Measurements from ENCODE around the gene IGSF9. TPM values are rescaled to one million over a fixed set of nuclear protein-coding genes. Genes with fewer than 3 reads are reported as not detected.

The IGSF9 gene
- total and polyA plus RNA-seq, 4 donors, result 0.14 to 21.3 (median 16.1) TPM

DNA sequence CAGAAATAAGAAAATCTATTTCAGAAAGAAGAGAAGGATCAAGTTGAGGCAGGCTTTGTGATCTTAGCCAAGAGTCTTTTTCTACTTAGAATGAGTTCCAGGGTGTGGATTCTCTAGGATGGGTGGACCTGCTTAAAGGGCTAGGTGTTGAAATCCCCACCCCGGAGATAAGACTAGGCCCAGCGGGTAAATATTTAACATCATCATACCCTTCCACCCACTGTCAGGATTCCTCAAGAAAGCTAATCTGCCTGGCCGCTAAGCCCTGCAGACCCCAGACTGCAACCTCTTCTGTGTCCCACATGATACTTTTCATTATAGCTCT is 5.8 kb downstream of the IGSF9 start:
- DNase-seq (ENCODE audit: low spot score), result no peak
- TF ChIP-seq, protein P1, sequence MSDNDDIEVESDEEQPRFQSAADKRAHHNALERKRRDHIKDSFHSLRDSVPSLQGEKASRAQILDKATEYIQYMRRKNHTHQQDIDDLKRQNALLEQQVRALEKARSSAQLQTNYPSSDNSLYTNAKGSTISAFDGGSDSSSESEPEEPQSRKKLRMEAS (IDR thresholded peaks at IDR 0.05), result no peak
- TF ChIP-seq RAD21 (IDR thresholded peaks at IDR 0.05), result no peak
- no peak for TF ChIP-seq TAF1 (conservative IDR thresholded peaks at IDR 0.05)
- no peak for TF ChIP-seq FOXA2 (IDR thresholded peaks at IDR 0.05)
- TF ChIP-seq, protein P2, sequence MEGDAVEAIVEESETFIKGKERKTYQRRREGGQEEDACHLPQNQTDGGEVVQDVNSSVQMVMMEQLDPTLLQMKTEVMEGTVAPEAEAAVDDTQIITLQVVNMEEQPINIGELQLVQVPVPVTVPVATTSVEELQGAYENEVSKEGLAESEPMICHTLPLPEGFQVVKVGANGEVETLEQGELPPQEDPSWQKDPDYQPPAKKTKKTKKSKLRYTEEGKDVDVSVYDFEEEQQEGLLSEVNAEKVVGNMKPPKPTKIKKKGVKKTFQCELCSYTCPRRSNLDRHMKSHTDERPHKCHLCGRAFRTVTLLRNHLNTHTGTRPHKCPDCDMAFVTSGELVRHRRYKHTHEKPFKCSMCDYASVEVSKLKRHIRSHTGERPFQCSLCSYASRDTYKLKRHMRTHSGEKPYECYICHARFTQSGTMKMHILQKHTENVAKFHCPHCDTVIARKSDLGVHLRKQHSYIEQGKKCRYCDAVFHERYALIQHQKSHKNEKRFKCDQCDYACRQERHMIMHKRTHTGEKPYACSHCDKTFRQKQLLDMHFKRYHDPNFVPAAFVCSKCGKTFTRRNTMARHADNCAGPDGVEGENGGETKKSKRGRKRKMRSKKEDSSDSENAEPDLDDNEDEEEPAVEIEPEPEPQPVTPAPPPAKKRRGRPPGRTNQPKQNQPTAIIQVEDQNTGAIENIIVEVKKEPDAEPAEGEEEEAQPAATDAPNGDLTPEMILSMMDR (IDR thresholded peaks at IDR 0.05; ENCODE audit: low read depth, low read length, missing input control), result no peak
- no peak for TF ChIP-seq HNF4A (conservative IDR thresholded peaks at IDR 0.05)
- TF ChIP-seq, protein P3, sequence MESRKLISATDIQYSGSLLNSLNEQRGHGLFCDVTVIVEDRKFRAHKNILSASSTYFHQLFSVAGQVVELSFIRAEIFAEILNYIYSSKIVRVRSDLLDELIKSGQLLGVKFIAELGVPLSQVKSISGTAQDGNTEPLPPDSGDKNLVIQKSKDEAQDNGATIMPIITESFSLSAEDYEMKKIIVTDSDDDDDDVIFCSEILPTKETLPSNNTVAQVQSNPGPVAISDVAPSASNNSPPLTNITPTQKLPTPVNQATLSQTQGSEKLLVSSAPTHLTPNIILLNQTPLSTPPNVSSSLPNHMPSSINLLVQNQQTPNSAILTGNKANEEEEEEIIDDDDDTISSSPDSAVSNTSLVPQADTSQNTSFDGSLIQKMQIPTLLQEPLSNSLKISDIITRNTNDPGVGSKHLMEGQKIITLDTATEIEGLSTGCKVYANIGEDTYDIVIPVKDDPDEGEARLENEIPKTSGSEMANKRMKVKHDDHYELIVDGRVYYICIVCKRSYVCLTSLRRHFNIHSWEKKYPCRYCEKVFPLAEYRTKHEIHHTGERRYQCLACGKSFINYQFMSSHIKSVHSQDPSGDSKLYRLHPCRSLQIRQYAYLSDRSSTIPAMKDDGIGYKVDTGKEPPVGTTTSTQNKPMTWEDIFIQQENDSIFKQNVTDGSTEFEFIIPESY (IDR thresholded peaks at IDR 0.05), result no peak
- TF ChIP-seq EGR1 (IDR thresholded peaks at IDR 0.05; ENCODE audit: low read depth in 2 of 2), result no peak
- TF ChIP-seq, protein P4, sequence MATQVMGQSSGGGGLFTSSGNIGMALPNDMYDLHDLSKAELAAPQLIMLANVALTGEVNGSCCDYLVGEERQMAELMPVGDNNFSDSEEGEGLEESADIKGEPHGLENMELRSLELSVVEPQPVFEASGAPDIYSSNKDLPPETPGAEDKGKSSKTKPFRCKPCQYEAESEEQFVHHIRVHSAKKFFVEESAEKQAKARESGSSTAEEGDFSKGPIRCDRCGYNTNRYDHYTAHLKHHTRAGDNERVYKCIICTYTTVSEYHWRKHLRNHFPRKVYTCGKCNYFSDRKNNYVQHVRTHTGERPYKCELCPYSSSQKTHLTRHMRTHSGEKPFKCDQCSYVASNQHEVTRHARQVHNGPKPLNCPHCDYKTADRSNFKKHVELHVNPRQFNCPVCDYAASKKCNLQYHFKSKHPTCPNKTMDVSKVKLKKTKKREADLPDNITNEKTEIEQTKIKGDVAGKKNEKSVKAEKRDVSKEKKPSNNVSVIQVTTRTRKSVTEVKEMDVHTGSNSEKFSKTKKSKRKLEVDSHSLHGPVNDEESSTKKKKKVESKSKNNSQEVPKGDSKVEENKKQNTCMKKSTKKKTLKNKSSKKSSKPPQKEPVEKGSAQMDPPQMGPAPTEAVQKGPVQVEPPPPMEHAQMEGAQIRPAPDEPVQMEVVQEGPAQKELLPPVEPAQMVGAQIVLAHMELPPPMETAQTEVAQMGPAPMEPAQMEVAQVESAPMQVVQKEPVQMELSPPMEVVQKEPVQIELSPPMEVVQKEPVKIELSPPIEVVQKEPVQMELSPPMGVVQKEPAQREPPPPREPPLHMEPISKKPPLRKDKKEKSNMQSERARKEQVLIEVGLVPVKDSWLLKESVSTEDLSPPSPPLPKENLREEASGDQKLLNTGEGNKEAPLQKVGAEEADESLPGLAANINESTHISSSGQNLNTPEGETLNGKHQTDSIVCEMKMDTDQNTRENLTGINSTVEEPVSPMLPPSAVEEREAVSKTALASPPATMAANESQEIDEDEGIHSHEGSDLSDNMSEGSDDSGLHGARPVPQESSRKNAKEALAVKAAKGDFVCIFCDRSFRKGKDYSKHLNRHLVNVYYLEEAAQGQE (IDR thresholded peaks at IDR 0.05), result no peak
- TF ChIP-seq FOXA1 (IDR thresholded peaks at IDR 0.05), result no peak
- TF ChIP-seq, protein P5, sequence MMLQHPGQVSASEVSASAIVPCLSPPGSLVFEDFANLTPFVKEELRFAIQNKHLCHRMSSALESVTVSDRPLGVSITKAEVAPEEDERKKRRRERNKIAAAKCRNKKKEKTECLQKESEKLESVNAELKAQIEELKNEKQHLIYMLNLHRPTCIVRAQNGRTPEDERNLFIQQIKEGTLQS (IDR thresholded peaks at IDR 0.05), result no peak
- no peak for TF ChIP-seq YY1 (IDR thresholded peaks at IDR 0.05)
- TF ChIP-seq JUND (IDR thresholded peaks at IDR 0.05), result no peak
- no peak for TF ChIP-seq GABPA (IDR thresholded peaks at IDR 0.05 in 1 of 2, conservative IDR thresholded peaks at IDR 0.05 in 1 of 2)
- TF ChIP-seq HNF4G (IDR thresholded peaks at IDR 0.05), result no peak
- TF ChIP-seq NR2F2 (IDR thresholded peaks at IDR 0.05), result no peak
- TF ChIP-seq RXRA (IDR thresholded peaks at IDR 0.05), result no peak
- TF ChIP-seq SP1 (IDR thresholded peaks at IDR 0.05), result no peak
- H3K36me3 ChIP-seq (ENCODE audit: control insufficient read depth in 4 of 4, insufficient read depth in 3 of 4, low read depth in 1 of 4, low read length in 3 of 4), result peaks cover 0 to under 1% (median 0%) of the 10 kb centered on the region in 4 donors

More for the DNA sequence above, 5.8 kb downstream of the IGSF9 start:
- 69% methylated on average over 3 of the region's 3 CpGs for WGBS
- Histone ChIP-seq H3K27ac (ENCODE audit: low read depth in 1 of 2, low read length in 2 of 2) (no peak overlapping the region), H3K4me3 (ENCODE audit: low read depth in 1 of 3, low read length in 3 of 3) (no peak overlapping the region), H3K4me1 (ENCODE audit: control insufficient read depth in 4 of 4, insufficient read depth in 4 of 4, low read length in 3 of 4) (peaks cover 12 to 42% (median 28%) of the 10 kb centered on the region in 4 donors), H3K27me3 (ENCODE audit: control insufficient read depth in 4 of 4, insufficient read depth in 4 of 4, low read length in 3 of 4) (no peaks in the 10 kb centered on the region), H3K9ac (ENCODE audit: low read depth in 1 of 2, low read length in 2 of 2) (no peak overlapping the region), H3K9me3 (ENCODE audit: control insufficient read depth in 4 of 4, low read length in 3 of 4) (no peaks in the 10 kb centered on the region)
